GM12878 (cell line): ENCODE data around the gene CUEDC1. TPM values are rescaled to one million over a fixed set of nuclear protein-coding genes. Genes with fewer than 3 reads are reported as not detected.

Experiments used
- ATAC-seq: fragments of 200-7000 bp; cut with Tn5 transposase; 3 replicates; pipeline ENCODE4 v1.9.1; 2020; ENCODE audit warnings: mild to moderate bottlenecking, moderate library complexity
- BruUV-seq: library from RNA; stranded (reverse); fragments of 400-500 nt; replicated peaks from 2 replicates; lab custom pipeline; 2021; lab: Mats Ljungman, UMichigan
- CTCF ChIA-PET: fragments of 300-600 bp; sonication (Branson Sonifier 250); formaldehyde crosslinking; extraction: SDS; loops from one replicate; lab custom pipeline; 2021; ENCODE audit warnings: inconsistent platforms; lab: Yijun Ruan, JAX
- POLR2A ChIA-PET: fragments of 350-600 bp; formaldehyde crosslinking; extraction: SDS; loops from one replicate; lab custom pipeline; 2021; ENCODE audit warnings: inconsistent platforms; lab: Charles Lee
- RAD21 ChIA-PET: fragments of 300-600 bp; sonication (Branson Sonifier 250); formaldehyde crosslinking; loops from one replicate; lab custom pipeline; 2023; ENCODE audit warnings: antibody characterized with exemption; ENCODE audit not compliant: unreplicated experiment; lab: Charles Lee
- SMC1A ChIA-PET: fragments of 300-600 bp; sonication (Branson Sonifier 250); formaldehyde crosslinking; loops from one replicate; lab custom pipeline; 2023; ENCODE audit not compliant: unreplicated experiment, uncharacterized antibody; lab: Charles Lee
- DNase-seq: peaks from one replicate; pipeline ENCODE4 v3.0.0-alpha.2; 2011; ENCODE audit warnings: low read depth, low spot score
- FAIRE-seq: peaks from 3 replicates; lab custom pipeline; 2011; peaks lifted over from hg19 to GRCh38; lab: Jason Lieb, UNC
- H2AFZ ChIP-seq: 2 replicates; pipeline ENCODE4 v1.6.0; 2011; ENCODE audit warnings: low read depth, low read length, control low read depth; ENCODE audit not compliant: control insufficient read depth
- H3K27ac ChIP-seq: 2 replicates; pipeline ENCODE4 v1.5.1; 2011; ENCODE audit warnings: control low read depth; ENCODE audit not compliant: control insufficient read depth, insufficient read depth
- H3K27me3 ChIP-seq, 2 experiments: replicated peaks in 1 of 2; 2 replicates each; pipeline versions ENCODE4 v1.6.0 to v1.6.1; 2011; ENCODE audit warnings: low read length in 1 of 2; ENCODE audit not compliant: control insufficient read depth in 2 of 2, insufficient read depth in 2 of 2
- H3K36me3 ChIP-seq, 2 experiments: 2 replicates each; pipeline ENCODE4 v1.5.1; 2011; ENCODE audit warnings: low read length in 1 of 2; ENCODE audit not compliant: control insufficient read depth in 2 of 2, insufficient read depth in 2 of 2
- H3K4me1 ChIP-seq: 2 replicates; pipeline ENCODE4 v1.6.1; 2011; ENCODE audit warnings: mild to moderate bottlenecking, low read length, moderate library complexity, mixed read lengths; ENCODE audit not compliant: control insufficient read depth, insufficient read depth
- H3K4me2 ChIP-seq: 2 replicates; pipeline ENCODE4 v1.6.0; 2011; ENCODE audit warnings: control low read depth; ENCODE audit not compliant: control insufficient read depth, insufficient read depth
- H3K4me3 ChIP-seq: fragments of 200-600 bp; sonication (generic); 2 replicates; pipeline ENCODE4 v1.5.1; 2016
- H3K79me2 ChIP-seq: 2 replicates; pipeline ENCODE4 v1.6.0; 2011; ENCODE audit warnings: low read length; ENCODE audit not compliant: control insufficient read depth, insufficient read depth
- H3K9ac ChIP-seq: 2 replicates; pipeline ENCODE4 v1.8.0; 2011; ENCODE audit warnings: low read length, control low read depth, mixed read lengths; ENCODE audit not compliant: control insufficient read depth, insufficient read depth
- H3K9me3 ChIP-seq: replicated peaks from 3 replicates; pipeline ENCODE4 v1.5.1; 2011; ENCODE audit warnings: mild to moderate bottlenecking, low read length; ENCODE audit not compliant: control insufficient read depth, insufficient read depth
- H4K20me1 ChIP-seq: 2 replicates; pipeline ENCODE4 v1.6.0; 2011; ENCODE audit not compliant: control insufficient read depth, insufficient read depth
- CEBPB ChIP-seq, 2 experiments: fragments of 150-350 bp in 1 of 2; IDR thresholded peaks; 2 replicates each; pipeline ENCODE4 v1.6.1; 2012 to 2014; ENCODE audit warnings: low read depth in 2 of 2, low read length in 2 of 2, borderline replicate concordance in 1 of 2, inconsistent platforms in 1 of 2
- CREB1 ChIP-seq: IDR thresholded peaks from 2 replicates; pipeline ENCODE4 v1.6.1; 2012; ENCODE audit warnings: low read depth, mild to moderate bottlenecking, inconsistent platforms
- FOS ChIP-seq: IDR thresholded peaks from 3 replicates; pipeline ENCODE4 v1.6.1; 2011; ENCODE audit warnings: borderline replicate concordance; ENCODE audit not compliant: insufficient read length; ENCODE audit errors: extremely low read depth
- HSF1 ChIP-seq: fragments of 150-350 bp; IDR thresholded peaks from 2 replicates; pipeline ENCODE4 v1.6.1; 2014; ENCODE audit warnings: mild to moderate bottlenecking, low read depth, low read length
- MLLT1 ChIP-seq: fragments of 450-650 bp; IDR thresholded peaks from 2 replicates; pipeline ENCODE4 v1.6.1; 2016; ENCODE audit warnings: mild to moderate bottlenecking
- NFYA ChIP-seq: IDR thresholded peaks from 2 replicates; pipeline ENCODE4 v1.6.1; 2011; ENCODE audit warnings: low read depth, mild to moderate bottlenecking, low read length, improper control_type of control experiment, borderline replicate concordance
- NR2C1 ChIP-seq: fragments of 450-650 bp; IDR thresholded peaks from 2 replicates; pipeline ENCODE4 v1.6.1; 2017; ENCODE audit warnings: antibody characterized with exemption, mild to moderate bottlenecking, moderate library complexity
- SKIL ChIP-seq: fragments of 450-650 bp; IDR thresholded peaks from 2 replicates; pipeline ENCODE4 v1.6.1; 2017; ENCODE audit warnings: mild to moderate bottlenecking, low read depth, inconsistent platforms; ENCODE audit not compliant: poor library complexity, severe bottlenecking
- SMAD5 ChIP-seq: IDR thresholded peaks from 2 replicates; pipeline ENCODE4 v1.6.1; 2016; ENCODE audit warnings: antibody characterized with exemption, low read depth
- ZBTB40 ChIP-seq: fragments of 450-650 bp; IDR thresholded peaks from 2 replicates; pipeline ENCODE4 v1.6.1; 2016; ENCODE audit warnings: mild to moderate bottlenecking, moderate library complexity, borderline replicate concordance
- WGBS: methylation state at CpG from one replicate; pipeline ENCODE4 v1.1.6; 2016; ENCODE audit warnings: low lambda C conversion rate; ENCODE audit not compliant: insufficient replicate concordance, insufficient coverage; ENCODE audit errors: missing lambda C conversion rate; 5-methylcytosine and 5-hydroxymethylcytosine counted together
- in situ Hi-C: fragments of 300-500 bp; cut with MboI; formaldehyde crosslinking; loops from 9 replicates; pipeline ENCODE4 v1.14.3; 2018; ENCODE audit warnings: mixed read lengths
- intact Hi-C: fragments of 100-400 bp; cut with micrococcal nuclease; formaldehyde crosslinking; loops from one replicate; pipeline ENCODE4 v1.14.2; 2022; ENCODE audit not compliant: unreplicated experiment
- polyA plus RNA-seq, 11 experiments: library from polyadenylated mRNA; depleted of rRNA in 4 of 11; unstranded in 6 of 11; stranded (reverse) in 5 of 11; fragments of >200 nt; fragmentation: Nextera tagmentation in 4 of 11; fragmentation: Illumina TruSeq in 1 of 11; extraction: Ambion mirVana in 4 of 11; extraction: Trizol in 1 of 11; gene quantifications; 1 replicate in 1 of 11; 2 replicates in 10 of 11; pipeline versions ENCODE4 v1.2.1 to v1.2.3, GENCODE V29; 2011 to 2016; ENCODE audit warnings: inconsistent platforms in 2 of 11, missing spikeins in 2 of 11, low read depth in 1 of 11
- total RNA-seq, 4 experiments: library from RNA; depleted of rRNA in 3 of 4; stranded (reverse); fragments of >200 nt in 3 of 4; fragmentation: Illumina TruSeq in 1 of 4; extraction: Trizol in 1 of 4; gene quantifications; 2 replicates each; pipeline versions ENCODE4 v1.2.1 to v1.2.3, GENCODE V29; 2013 to 2021
- TF ChIP-seq, protein P1 (sequence below): IDR thresholded peaks from 2 replicates; pipeline ENCODE4 v1.6.1; 2012; ENCODE audit warnings: low read length, inconsistent platforms

Gene CUEDC1
- total and polyA plus RNA-seq, 10 of the 15 experiments (the other 5 are each of a cell fraction or from before 2014, with no cell fraction given): 0.24 to 7.4 (median 1.8) TPM

GRCh38 chr17:57972151-57972550 is 16.9 kb upstream of the CUEDC1 start (continued):
- TF ChIP-seq MLLT1: no peak
- no peak for TF ChIP-seq CEBPB (IDR thresholded peaks at IDR 0.05; ENCODE audit: borderline replicate concordance in 1 of 2, low read depth in 2 of 2, low read length in 2 of 2)
- TF ChIP-seq CREB1: no peak
- TF ChIP-seq, all 136 proteins: peak for 0

DNA sequence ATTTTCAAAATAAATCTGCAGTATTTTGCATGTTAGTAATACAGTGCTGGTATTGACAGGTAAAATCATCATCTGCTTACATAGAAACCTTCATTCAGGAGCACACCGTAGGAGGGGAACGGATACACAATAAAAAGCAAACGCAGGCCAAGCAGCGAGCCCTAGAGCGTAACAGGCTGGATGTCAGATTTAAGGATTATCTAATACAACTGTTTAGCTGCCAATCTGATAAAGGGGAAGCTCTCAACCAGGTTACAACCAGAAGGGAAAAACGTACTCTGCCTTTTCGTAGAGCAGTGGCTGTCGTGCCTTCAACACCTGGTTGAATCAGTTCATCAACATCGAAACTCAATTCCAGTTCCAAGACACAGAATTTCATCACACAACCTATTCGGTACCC is 16.4 kb upstream of the CUEDC1 start:
- H3K4me2 ChIP-seq: no peak overlapping the region
- FAIRE-seq: no peak
- SMC1A ChIA-PET: interaction anchor here (1.3 to 1.4 kb wide), 2 partner anchors 10 to 14 kb away, joined by 3 to 6 read pairs; no protein-coding TSS in a partner anchor
- no peak overlapping the region for H3K27ac ChIP-seq
- no peak for TF ChIP-seq NR2C1
- TF ChIP-seq SMAD5: no peak
- no peak for TF ChIP-seq FOS
- no peak for TF ChIP-seq ZBTB40
- TF ChIP-seq SKIL: no peak
- TF ChIP-seq HSF1: no peak
- TF ChIP-seq NFYA: no peak
- TF ChIP-seq, protein P1, sequence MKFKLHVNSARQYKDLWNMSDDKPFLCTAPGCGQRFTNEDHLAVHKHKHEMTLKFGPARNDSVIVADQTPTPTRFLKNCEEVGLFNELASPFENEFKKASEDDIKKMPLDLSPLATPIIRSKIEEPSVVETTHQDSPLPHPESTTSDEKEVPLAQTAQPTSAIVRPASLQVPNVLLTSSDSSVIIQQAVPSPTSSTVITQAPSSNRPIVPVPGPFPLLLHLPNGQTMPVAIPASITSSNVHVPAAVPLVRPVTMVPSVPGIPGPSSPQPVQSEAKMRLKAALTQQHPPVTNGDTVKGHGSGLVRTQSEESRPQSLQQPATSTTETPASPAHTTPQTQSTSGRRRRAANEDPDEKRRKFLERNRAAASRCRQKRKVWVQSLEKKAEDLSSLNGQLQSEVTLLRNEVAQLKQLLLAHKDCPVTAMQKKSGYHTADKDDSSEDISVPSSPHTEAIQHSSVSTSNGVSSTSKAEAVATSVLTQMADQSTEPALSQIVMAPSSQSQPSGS: no peak
- TF ChIP-seq, all 136 proteins: peak for 0
- ATAC-seq (no peak), DNase-seq (no peak)
- CTCF ChIA-PET: interaction anchor here (0.6 to 2.0 kb wide), 5 partner anchors 10 to 718 kb away, joined by 3 to 8 read pairs (median 3); no protein-coding TSS in a partner anchor
- intact Hi-C loops (no loop called here), in situ Hi-C loops (no loop called here)
- no peak overlapping the region for H3K4me3 ChIP-seq
- no peaks in the 10 kb centered on the region for H4K20me1 ChIP-seq
- 93% methylated on average over 10 of the region's 10 CpGs for whole genome bisulfite sequencing
- no peaks in the 10 kb centered on the region for H3K4me1 ChIP-seq
- H3K9me3 ChIP-seq: no peaks in the 10 kb centered on the region
- BruUV-seq: no TSS peak
- POLR2A ChIA-PET: no interaction called here
- RAD21 ChIA-PET: interaction anchor here (0.8 kb wide), 1 partner anchor 22 kb away, joined by 3 read pairs; no protein-coding TSS in a partner anchor
- peaks cover 6 to 14% of the 10 kb centered on the region in 2 experiments for H3K36me3 ChIP-seq
- H3K79me2 ChIP-seq: no peaks in the 10 kb centered on the region
- H3K9ac ChIP-seq: no peak overlapping the region
- no peak overlapping the region for H2AFZ ChIP-seq
- H3K27me3 ChIP-seq: no peaks in the 10 kb centered on the region
